IMR-90 (cell line): ENCODE measurements around the gene CMBL. TPM values are rescaled to one million over a fixed set of nuclear protein-coding genes. Genes with fewer than 3 reads are reported as not detected.

Experiments
- ATAC-seq: fragments of 200-7000 bp; cut with Tn5 transposase; 2 replicates; pipeline ENCODE4 v1.9.1; 2020; ENCODE audit warnings: low read depth, mild to moderate bottlenecking, moderate library complexity
- BruUV-seq: library from RNA; stranded (reverse); fragments of 400-500 nt; replicated peaks from 2 replicates; lab custom pipeline; 2021; lab: Mats Ljungman, UMichigan
- CTCF ChIA-PET: fragments of 300-600 bp; formaldehyde crosslinking; extraction: SDS; loops from one replicate; lab custom pipeline; 2021; ENCODE audit warnings: antibody characterized with exemption; lab: Yijun Ruan, JAX
- POLR2A ChIA-PET: fragments of 300-600 bp; sonication (Branson Sonifier 250); formaldehyde crosslinking; loops from one replicate; lab custom pipeline; 2022; ENCODE audit warnings: antibody characterized with exemption; ENCODE audit not compliant: unreplicated experiment; lab: Charles Lee
- DNase-seq: peaks from one replicate; pipeline ENCODE4 v3.0.0; 2013
- H2AFZ ChIP-seq: replicated peaks from 2 replicates; pipeline ENCODE3; 2013; ENCODE audit warnings: low read length, mild to moderate bottlenecking; ENCODE audit not compliant: poor library complexity
- H2AK5ac ChIP-seq: 2 replicates; pipeline ENCODE4 v1.6.1; 2013; ENCODE audit warnings: low read depth, low read length, inconsistent platforms
- H2AK9ac ChIP-seq: replicated peaks from 2 replicates; pipeline ENCODE3; 2013; ENCODE audit warnings: mild to moderate bottlenecking, low read depth, low read length, moderate library complexity; ENCODE audit not compliant: poor library complexity
- H2BK120ac ChIP-seq: 2 replicates; pipeline ENCODE4 v1.6.1; 2013; ENCODE audit warnings: low read depth, low read length, inconsistent platforms
- H2BK15ac ChIP-seq: 3 replicates; pipeline ENCODE4 v1.6.1; 2013; ENCODE audit warnings: low read depth, low read length, inconsistent platforms
- H2BK20ac ChIP-seq: 2 replicates; pipeline ENCODE4 v1.6.1; 2013; ENCODE audit warnings: low read depth, mild to moderate bottlenecking, inconsistent platforms, low read length, moderate library complexity
- H2BK5ac ChIP-seq: 2 replicates; pipeline ENCODE4 v1.6.1; 2013; ENCODE audit warnings: mild to moderate bottlenecking, low read depth, low read length, inconsistent platforms; ENCODE audit not compliant: poor library complexity, severe bottlenecking
- H3K14ac ChIP-seq: replicated peaks from 2 replicates; pipeline ENCODE4 v1.6.1; 2013; ENCODE audit warnings: low read depth, low read length, inconsistent platforms
- H3K18ac ChIP-seq: 2 replicates; pipeline ENCODE4 v1.6.1; 2013; ENCODE audit warnings: low read depth, low read length, control low read depth
- H3K23ac ChIP-seq: 2 replicates; pipeline ENCODE4 v1.6.1; 2013; ENCODE audit warnings: low read depth, low read length, inconsistent platforms
- H3K27ac ChIP-seq: 2 replicates; pipeline ENCODE4 v1.5.1; 2013; ENCODE audit warnings: mild to moderate bottlenecking, control low read depth, low read length; ENCODE audit not compliant: insufficient read depth
- H3K27me3 ChIP-seq: 2 replicates; pipeline ENCODE4 v1.6.1; 2013; ENCODE audit warnings: low read length; ENCODE audit not compliant: control insufficient read depth, insufficient read depth
- H3K36me3 ChIP-seq: 2 replicates; pipeline ENCODE4 v1.6.1; 2013; ENCODE audit warnings: low read length, mixed read lengths; ENCODE audit not compliant: control insufficient read depth, insufficient read depth
- H3K4ac ChIP-seq: 2 replicates; pipeline ENCODE4 v1.6.1; 2013; ENCODE audit warnings: low read depth, low read length, inconsistent platforms
- H3K4me1 ChIP-seq: 2 replicates; pipeline ENCODE4 v1.6.1; 2013; ENCODE audit warnings: low read length, mixed read lengths; ENCODE audit not compliant: control insufficient read depth, insufficient read depth
- H3K4me2 ChIP-seq: 2 replicates; pipeline ENCODE4 v1.6.1; 2013; ENCODE audit warnings: low read depth, mild to moderate bottlenecking, control low read depth, low read length, moderate library complexity
- H3K4me3 ChIP-seq: 2 replicates; pipeline ENCODE4 v1.5.1; 2013; ENCODE audit warnings: low read depth, mild to moderate bottlenecking, control low read depth, low read length, moderate library complexity; ENCODE audit not compliant: insufficient read depth
- H3K56ac ChIP-seq: 2 replicates; pipeline ENCODE4 v1.6.1; 2013; ENCODE audit warnings: low read length, inconsistent platforms; ENCODE audit not compliant: insufficient read depth; ENCODE audit errors: extremely low read depth
- H3K79me1 ChIP-seq, 2 experiments: 2 replicates each; pipeline ENCODE4 v1.6.1; 2013; ENCODE audit warnings: low read length in 2 of 2, inconsistent platforms in 1 of 2, low read depth in 1 of 2
- H3K9ac ChIP-seq: 2 replicates; pipeline ENCODE4 v1.6.1; 2013; ENCODE audit warnings: low read depth, low read length, control low read depth
- H3K9me1 ChIP-seq: 2 replicates; pipeline ENCODE4 v1.6.1; 2013; ENCODE audit warnings: low read length, inconsistent platforms; ENCODE audit not compliant: insufficient read depth
- H3K9me3 ChIP-seq: 2 replicates; pipeline ENCODE4 v1.6.1; 2013; ENCODE audit warnings: low read length; ENCODE audit not compliant: control insufficient read depth, insufficient read depth
- H4K20me1 ChIP-seq: 2 replicates; pipeline ENCODE4 v1.6.1; 2013; ENCODE audit warnings: low read length, inconsistent platforms; ENCODE audit not compliant: insufficient read depth
- H4K5ac ChIP-seq: 2 replicates; pipeline ENCODE4 v1.6.1; 2013; ENCODE audit warnings: mild to moderate bottlenecking, low read depth, low read length, control low read depth
- H4K8ac ChIP-seq, 2 experiments: 2 replicates each; pipeline ENCODE4 v1.6.1; 2013; ENCODE audit warnings: low read depth in 2 of 2, low read length in 2 of 2, control low read depth in 1 of 2, inconsistent platforms in 1 of 2
- H4K91ac ChIP-seq: 2 replicates; pipeline ENCODE4 v1.6.1; 2013; ENCODE audit warnings: low read depth, low read length, inconsistent platforms; ENCODE audit not compliant: insufficient read depth
- BHLHE40 ChIP-seq: fragments of 150-350 bp; IDR thresholded peaks from 2 replicates; pipeline ENCODE4 v1.6.1; 2016; ENCODE audit warnings: mild to moderate bottlenecking, low read depth, low read length
- CEBPB ChIP-seq: IDR thresholded peaks from 2 replicates; pipeline ENCODE4 v1.6.1; 2012; ENCODE audit warnings: low read depth, low read length, improper control_type of control experiment
- CHD1 ChIP-seq: IDR thresholded peaks from 2 replicates; pipeline ENCODE4 v1.6.1; 2012; ENCODE audit warnings: low read depth, low read length, improper control_type of control experiment
- CTCF ChIP-seq: conservative IDR thresholded peaks from 2 replicates; pipeline ENCODE4 v1.5.1; 2012; ENCODE audit warnings: mild to moderate bottlenecking, low read depth, low read length, improper control_type of control experiment
- ELK1 ChIP-seq: fragments of 150-350 bp; IDR thresholded peaks from 2 replicates; pipeline ENCODE4 v1.6.1; 2016; ENCODE audit warnings: low read depth, mild to moderate bottlenecking, low read length, moderate library complexity, borderline replicate concordance
- FOS ChIP-seq: fragments of 150-350 bp; IDR thresholded peaks from 2 replicates; pipeline ENCODE4 v1.6.1; 2016; ENCODE audit warnings: low read depth, low read length
- MAFK ChIP-seq: IDR thresholded peaks from 2 replicates; pipeline ENCODE4 v1.6.1; 2012; ENCODE audit warnings: low read depth, low read length, improper control_type of control experiment
- MAZ ChIP-seq: IDR thresholded peaks from 2 replicates; pipeline ENCODE4 v1.6.1; 2012; ENCODE audit warnings: low read depth, mild to moderate bottlenecking, low read length, improper control_type of control experiment, moderate library complexity, borderline replicate concordance
- MXI1 ChIP-seq: IDR thresholded peaks from 2 replicates; pipeline ENCODE4 v1.6.1; 2012; ENCODE audit warnings: low read depth, mild to moderate bottlenecking, low read length, moderate library complexity, borderline replicate concordance
- NFE2L2 ChIP-seq: fragments of 150-350 bp; IDR thresholded peaks from 2 replicates; pipeline ENCODE4 v1.6.1; 2016; ENCODE audit warnings: low read depth, mild to moderate bottlenecking, low read length
- POLR2A ChIP-seq: IDR thresholded peaks from 2 replicates; pipeline ENCODE4 v1.6.1; 2012; ENCODE audit warnings: mild to moderate bottlenecking, low read depth, low read length
- RCOR1 ChIP-seq: IDR thresholded peaks from 2 replicates; pipeline ENCODE4 v1.6.1; 2012; ENCODE audit warnings: mild to moderate bottlenecking, low read length, improper control_type of control experiment; ENCODE audit not compliant: insufficient replicate concordance
- RFX5 ChIP-seq: IDR thresholded peaks from 2 replicates; pipeline ENCODE4 v1.8.0; 2012; ENCODE audit warnings: low read depth, mild to moderate bottlenecking, low read length, moderate library complexity
- SMC3 ChIP-seq: fragments of 150-350 bp; IDR thresholded peaks from 2 replicates; pipeline ENCODE4 v1.6.1; 2016; ENCODE audit warnings: low read depth, mild to moderate bottlenecking, antibody characterized with exemption, low read length, moderate library complexity
- WGBS, 2 experiments: methylation state at CpG; one replicate each; pipeline versions ENCODE4 v1.1.5 to v1.1.7; 2013; ENCODE audit warnings: missing lambda C conversion rate in 2 of 2; ENCODE audit not compliant: insufficient read length in 1 of 2; ENCODE audit errors: extremely low coverage in 2 of 2; 5-methylcytosine and 5-hydroxymethylcytosine counted together
- dilution Hi-C: fragments of 300-500 bp; cut with HindIII; formaldehyde crosslinking; loops from one replicate; pipeline ENCODE4 v1.14.3; 2018; ENCODE audit warnings: low sequenced_read_pairs; ENCODE audit not compliant: unreplicated experiment
- in situ Hi-C: fragments of 300-500 bp; cut with MboI; formaldehyde crosslinking; loops from 3 replicates; pipeline ENCODE4 v1.14.3; 2019; ENCODE audit warnings: low sequenced_read_pairs, inconsistent platforms, mixed read lengths
- intact Hi-C: fragments of 100-400 bp; cut with micrococcal nuclease; formaldehyde crosslinking; loops from 2 replicates; pipeline ENCODE4 v1.10.0; 2022
- polyA plus RNA-seq, 3 experiments: library from polyadenylated mRNA; depleted of rRNA; stranded (reverse); fragments of >200 nt; gene quantifications; 2 replicates each; pipeline ENCODE4 v1.2.3, GENCODE V29; 2012; ENCODE audit warnings: low replicate concordance in 1 of 3
- total RNA-seq: library from RNA; depleted of rRNA; stranded (reverse); fragments of >200 nt; gene quantifications from 2 replicates; pipeline ENCODE4 v1.2.3, GENCODE V29; 2012

CMBL gene
- total and polyA plus RNA-seq, 2 of the 4 experiments (the other 2 are of a cell fraction): 5.0 to 26.3 TPM

- intact Hi-C loops: no loop called here
These were observed 31.0 kb downstream of the CMBL start for GRCh38 chr5:10276691-10277090.

More at GRCh38 chr5:10276691-10277090, 31.0 kb downstream of the CMBL start:
- H2BK20ac ChIP-seq: no peak overlapping the region
- H3K18ac ChIP-seq: no peak overlapping the region
- no peaks in the 10 kb centered on the region for H3K9me3 ChIP-seq
- no peak overlapping the region for H2AK5ac ChIP-seq
- H3K27me3 ChIP-seq: no peaks in the 10 kb centered on the region
- no peak overlapping the region for H2BK5ac ChIP-seq
- no peaks in the 10 kb centered on the region for H3K36me3 ChIP-seq
- H3K4me2 ChIP-seq: no peak overlapping the region
- H3K4me1 ChIP-seq: no peaks in the 10 kb centered on the region
- H3K79me1 ChIP-seq: no peaks in the 10 kb centered on the region
- no peak overlapping the region for H2BK15ac ChIP-seq
- no peak overlapping the region for H2AK9ac ChIP-seq
- H4K20me1 ChIP-seq: no peaks in the 10 kb centered on the region
- ChIA-PET CTCF (no interaction called here), POLR2A (no interaction called here)
- no peak overlapping the region for H2AFZ ChIP-seq
- WGBS, 2 experiments: no CpG with 5 or more reads among the region's 7 CpGs
- H3K9me1 ChIP-seq: no peaks in the 10 kb centered on the region
- dilution Hi-C loops: no loop called here
- no peak overlapping the region for H3K4ac ChIP-seq
- H3K9ac ChIP-seq: no peak overlapping the region
- no peak overlapping the region for H4K8ac ChIP-seq
- H2BK120ac ChIP-seq: no peak overlapping the region
- H3K23ac ChIP-seq: no peak overlapping the region
- H3K4me3 ChIP-seq: no peak overlapping the region
- no peak overlapping the region for H4K91ac ChIP-seq
- in situ Hi-C loops: no loop called here
- no peak overlapping the region for H3K27ac ChIP-seq
- ATAC-seq (no peak), DNase-seq (no peak)
- H3K56ac ChIP-seq: no peak overlapping the region
- H3K14ac ChIP-seq: no peak overlapping the region
- no peak overlapping the region for H4K5ac ChIP-seq
- BruUV-seq: no TSS peak
- TF ChIP-seq MAFK (no peak), POLR2A (no peak), CHD1 (no peak), ELK1 (no peak), FOS (no peak), MXI1 (no peak), RFX5 (no peak), CTCF (no peak), MAZ (no peak), SMC3 (no peak), CEBPB (no peak), BHLHE40 (no peak), RCOR1 (no peak), NFE2L2 (no peak)
